ENCODE data around the gene ADGRL2. TPM values are rescaled to one million over a fixed set of nuclear protein-coding genes. Genes with fewer than 3 reads are reported as not detected.

ADGRL2 gene
- total RNA-seq, 4 donors from 2014 or later = 25.3 to 77.7 (median 27.2) TPM

GRCh38 chr1:82013702-82014101 lies 213.0 kb downstream of the ADGRL2 start:
- no peak overlapping the region for H3K4me3 ChIP-seq
- TF ChIP-seq POLR2A (IDR thresholded peaks at IDR 0.05) = no peak
- TF ChIP-seq CTCF (IDR thresholded peaks at IDR 0.05) = peak in 1 of 5 experiments; percentile 19
- no peaks in the 10 kb centered on the region for H3K27me3 ChIP-seq
- no peak for DNase-seq (ENCODE audit: low spot score in 2 of 2)
- H3K36me3 ChIP-seq = no peaks in the 10 kb centered on the region
- no peak overlapping the region for H3K27ac ChIP-seq
- H3K9me3 ChIP-seq = no peaks in the 10 kb centered on the region
- no peaks in the 10 kb centered on the region for H3K4me1 ChIP-seq

GRCh38 chr1:82015444-82015843 lies 214.7 kb downstream of the ADGRL2 start:
- TF ChIP-seq CTCF (IDR thresholded peaks at IDR 0.05) (no peak), POLR2A (IDR thresholded peaks at IDR 0.05) (no peak), EP300 (IDR thresholded peaks at IDR 0.05) (no peak)
- Histone ChIP-seq H3K27me3 (no peaks in the 10 kb centered on the region), H3K4me3 (no peak overlapping the region), H3K27ac (no peak overlapping the region), H3K36me3 (no peaks in the 10 kb centered on the region), H3K9me3 (peaks cover 0 to 7% (median 0%) of the 10 kb centered on the region in 4 donors), H3K4me1 (no peaks in the 10 kb centered on the region)
- no peak for DNase-seq (ENCODE audit: low spot score in 2 of 2)
- 91 to 94% methylated on average over 6 of the region's 6 CpGs for WGBS, 2 donors

- 92 to 97% methylated on average over 2 of the region's 2 CpGs for WGBS, 2 donors
- Histone ChIP-seq H3K27ac (no peak overlapping the region), H3K4me3 (no peak overlapping the region), H3K9me3 (peaks cover 0 to 9% (median 0%) of the 10 kb centered on the region in 4 donors), H3K4me1 (no peaks in the 10 kb centered on the region), H3K36me3 (no peaks in the 10 kb centered on the region), H3K27me3 (no peaks in the 10 kb centered on the region)
- TF ChIP-seq POLR2A (IDR thresholded peaks at IDR 0.05) (no peak), CTCF (IDR thresholded peaks at IDR 0.05) (no peak), EP300 (IDR thresholded peaks at IDR 0.05) (no peak)
- DNase-seq (ENCODE audit: low spot score in 2 of 2) = no peak
Measured at GRCh38 chr1:82018319-82018718, 217.6 kb downstream of the ADGRL2 start.

- WGBS, 2 donors = 85 to 88% methylated on average over 1 of the region's 1 CpG
- no peaks in the 10 kb centered on the region for H3K4me1 ChIP-seq
- no peaks in the 10 kb centered on the region for H3K27me3 ChIP-seq
- H3K9me3 ChIP-seq = peaks cover 0 to 9% (median 0%) of the 10 kb centered on the region in 4 donors
- no peak overlapping the region for H3K27ac ChIP-seq
- TF ChIP-seq POLR2A (IDR thresholded peaks at IDR 0.05) (no peak), CTCF (IDR thresholded peaks at IDR 0.05) (no peak), EP300 (IDR thresholded peaks at IDR 0.05) (no peak)
- no peaks in the 10 kb centered on the region for H3K36me3 ChIP-seq
- DNase-seq (ENCODE audit: low spot score in 2 of 2) = no peak
- H3K4me3 ChIP-seq = no peak overlapping the region
Measured at GRCh38 chr1:82019508-82019907, 218.8 kb downstream of the ADGRL2 start.

DNA sequence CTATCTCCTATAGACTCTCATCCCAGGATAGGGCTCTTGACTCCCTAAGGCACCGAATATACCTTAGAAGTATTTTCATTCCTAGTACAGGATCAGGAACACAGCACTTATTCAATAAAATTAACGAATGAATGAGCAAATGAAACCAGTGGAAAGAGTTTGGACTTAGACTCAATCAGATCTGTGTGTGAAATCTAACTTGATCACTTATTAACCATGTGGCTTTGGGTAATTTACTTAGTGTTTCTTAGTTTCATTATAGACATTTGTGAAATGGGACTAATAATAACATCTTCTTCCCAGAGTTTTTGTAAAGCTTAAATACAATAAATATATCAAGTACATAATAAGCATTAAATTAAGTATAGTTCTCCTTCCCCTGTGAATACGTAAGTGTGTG lies 230.1 kb downstream of the ADGRL2 start:
- 92 to 96% methylated on average over 3 of the region's 3 CpGs for WGBS, 2 donors
- no peak overlapping the region for H3K27ac ChIP-seq
- no peak for TF ChIP-seq POLR2A (IDR thresholded peaks at IDR 0.05)
- TF ChIP-seq CTCF (IDR thresholded peaks at IDR 0.05) = no peak
- TF ChIP-seq EP300 (IDR thresholded peaks at IDR 0.05) = no peak
- no peak for DNase-seq (ENCODE audit: low spot score in 2 of 2)
- H3K4me3 ChIP-seq = no peak overlapping the region
- H3K9me3 ChIP-seq = peaks cover 0 to 5% (median 0%) of the 10 kb centered on the region in 4 donors
- no peaks in the 10 kb centered on the region for H3K27me3 ChIP-seq
- no peaks in the 10 kb centered on the region for H3K36me3 ChIP-seq
- no peaks in the 10 kb centered on the region for H3K4me1 ChIP-seq
